Measurements from ENCODE around the gene CCNY. TPM values are rescaled to one million over a fixed set of nuclear protein-coding genes. Genes with fewer than 3 reads are reported as not detected.

CCNY gene
- total RNA-seq, 1 donor, result 35.0 TPM

DNA sequence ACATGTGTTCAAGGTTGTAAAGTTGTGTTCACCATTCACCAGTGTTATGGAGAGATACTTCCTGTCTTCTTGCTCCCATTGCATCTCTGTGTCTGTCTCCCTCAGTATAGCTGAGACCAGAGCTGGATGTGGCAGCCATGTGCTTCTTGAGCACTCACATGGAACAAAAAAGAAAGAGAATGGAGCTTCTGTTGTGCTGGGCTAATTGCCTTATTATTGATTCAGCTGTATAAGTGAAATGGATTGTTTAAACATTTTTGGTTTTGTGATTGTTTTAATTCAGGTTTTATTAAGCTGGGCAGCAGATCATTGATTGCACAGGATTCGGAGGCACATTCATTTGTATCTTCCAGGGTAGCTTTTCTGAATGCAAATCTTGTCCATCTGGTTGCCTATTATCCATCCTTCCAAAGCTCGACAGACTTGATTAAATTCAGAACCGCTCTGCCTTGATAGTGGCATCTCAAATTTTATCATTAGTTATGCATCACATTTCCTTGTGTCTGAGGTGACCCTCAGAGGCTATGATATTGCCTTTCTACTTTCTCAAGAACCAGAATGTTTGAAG lies 119.9 kb downstream of the CCNY start:
- TF ChIP-seq, protein P1, sequence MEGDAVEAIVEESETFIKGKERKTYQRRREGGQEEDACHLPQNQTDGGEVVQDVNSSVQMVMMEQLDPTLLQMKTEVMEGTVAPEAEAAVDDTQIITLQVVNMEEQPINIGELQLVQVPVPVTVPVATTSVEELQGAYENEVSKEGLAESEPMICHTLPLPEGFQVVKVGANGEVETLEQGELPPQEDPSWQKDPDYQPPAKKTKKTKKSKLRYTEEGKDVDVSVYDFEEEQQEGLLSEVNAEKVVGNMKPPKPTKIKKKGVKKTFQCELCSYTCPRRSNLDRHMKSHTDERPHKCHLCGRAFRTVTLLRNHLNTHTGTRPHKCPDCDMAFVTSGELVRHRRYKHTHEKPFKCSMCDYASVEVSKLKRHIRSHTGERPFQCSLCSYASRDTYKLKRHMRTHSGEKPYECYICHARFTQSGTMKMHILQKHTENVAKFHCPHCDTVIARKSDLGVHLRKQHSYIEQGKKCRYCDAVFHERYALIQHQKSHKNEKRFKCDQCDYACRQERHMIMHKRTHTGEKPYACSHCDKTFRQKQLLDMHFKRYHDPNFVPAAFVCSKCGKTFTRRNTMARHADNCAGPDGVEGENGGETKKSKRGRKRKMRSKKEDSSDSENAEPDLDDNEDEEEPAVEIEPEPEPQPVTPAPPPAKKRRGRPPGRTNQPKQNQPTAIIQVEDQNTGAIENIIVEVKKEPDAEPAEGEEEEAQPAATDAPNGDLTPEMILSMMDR (IDR thresholded peaks at IDR 0.05; ENCODE audit: insufficient read depth, low read depth, low read length), result no peak
- no peak for DNase-seq (ENCODE audit: low read depth)
- no peak overlapping the region for H3K4me3 ChIP-seq (ENCODE audit: low read depth, low read length)

DNA sequence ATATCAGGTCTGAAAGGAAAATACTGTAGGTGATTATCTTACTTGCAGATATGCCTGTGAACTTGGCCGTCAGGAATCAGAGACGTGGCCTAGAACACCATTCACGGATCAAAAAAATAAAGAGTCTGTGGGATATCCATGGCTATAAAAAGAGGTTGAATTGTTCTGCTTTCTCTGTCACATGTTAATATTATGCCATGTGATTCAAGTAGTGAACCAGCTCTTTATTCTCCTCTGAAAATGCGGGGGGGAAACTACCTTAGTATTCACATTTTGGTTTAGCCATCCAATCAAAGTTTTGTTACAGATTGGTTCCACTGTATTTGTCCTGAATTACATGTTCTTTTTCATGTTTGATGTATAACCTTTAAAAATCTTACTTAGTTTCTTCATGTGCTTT lies 120.5 kb downstream of the CCNY start:
- TF ChIP-seq, protein P1 (IDR thresholded peaks at IDR 0.05; ENCODE audit: insufficient read depth, low read depth, low read length), result no peak
- no peak overlapping the region for H3K4me3 ChIP-seq (ENCODE audit: low read depth, low read length)
- DNase-seq (ENCODE audit: low read depth), result no peak

DNA sequence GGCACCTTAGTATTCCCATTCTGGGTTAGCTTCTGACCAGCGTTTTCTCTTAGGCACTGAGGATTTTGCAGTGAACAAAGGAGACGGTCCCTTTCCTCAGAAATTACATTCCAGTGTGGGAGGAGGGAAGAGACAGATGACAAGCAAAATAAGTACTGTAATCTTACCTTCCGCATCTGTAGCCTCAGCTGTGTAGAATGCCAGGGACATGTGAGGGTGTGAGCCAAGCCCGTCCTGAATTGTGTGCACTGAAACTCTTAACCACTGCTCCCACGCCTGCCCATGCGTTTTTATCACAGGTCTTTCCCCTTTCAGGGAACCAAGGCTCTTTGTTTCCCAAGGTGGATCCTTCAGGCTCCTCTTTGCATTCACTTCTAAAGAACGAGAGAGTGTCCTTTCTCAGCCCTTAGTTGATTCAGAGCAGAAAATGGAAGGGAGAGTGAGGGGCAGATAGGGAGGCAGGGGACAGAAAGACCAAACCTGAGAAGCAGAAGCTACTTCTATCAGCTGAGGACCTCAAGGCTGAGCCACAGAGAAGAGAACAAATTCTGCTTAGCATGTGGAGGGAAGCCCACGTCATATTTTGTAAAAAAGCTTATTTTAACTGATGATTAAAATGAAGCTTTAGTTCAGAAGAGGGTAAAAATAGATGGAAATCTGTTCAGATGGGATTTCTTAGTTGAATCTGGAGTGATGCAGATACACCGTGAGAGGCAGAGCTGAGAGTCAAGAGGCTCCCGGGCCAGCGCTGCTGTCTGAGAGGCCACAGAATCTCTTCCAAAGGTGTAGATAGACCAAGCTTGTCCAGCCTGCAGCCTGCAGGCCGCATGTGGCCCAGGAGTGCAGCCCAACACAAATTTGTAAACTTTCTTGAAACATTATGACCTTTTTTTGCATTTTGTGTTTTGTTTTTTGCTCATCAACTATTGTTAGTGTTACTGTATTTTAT lies 122.5 kb downstream of the CCNY start:
- DNase-seq (ENCODE audit: low read depth), result no peak
- TF ChIP-seq, protein P1 (IDR thresholded peaks at IDR 0.05; ENCODE audit: insufficient read depth, low read depth, low read length), result no peak
- no peak overlapping the region for H3K4me3 ChIP-seq (ENCODE audit: low read depth, low read length)

DNA sequence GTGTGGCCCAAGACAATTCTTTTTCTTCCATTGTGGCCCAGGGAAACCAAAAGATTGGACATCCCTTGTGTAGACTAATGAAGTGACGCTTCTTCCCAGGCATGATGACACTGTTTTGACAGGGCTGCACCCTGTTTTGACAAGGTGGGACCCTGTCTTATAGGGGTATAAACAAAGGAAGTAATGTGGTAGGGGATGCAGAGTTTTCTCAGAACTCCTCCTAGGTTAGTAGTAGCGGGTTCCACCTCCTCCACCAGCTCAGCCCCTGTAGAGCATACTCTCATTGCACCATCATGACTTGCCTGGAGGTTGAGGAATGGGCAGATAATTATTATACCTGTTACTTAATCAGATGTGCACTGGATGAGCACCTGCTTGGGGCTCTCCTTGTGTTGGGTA lies 123.1 kb downstream of the CCNY start:
- H3K4me3 ChIP-seq (ENCODE audit: low read depth, low read length), result no peak overlapping the region
- DNase-seq (ENCODE audit: low read depth), result no peak
- TF ChIP-seq, protein P1 (IDR thresholded peaks at IDR 0.05; ENCODE audit: insufficient read depth, low read depth, low read length), result no peak

DNA sequence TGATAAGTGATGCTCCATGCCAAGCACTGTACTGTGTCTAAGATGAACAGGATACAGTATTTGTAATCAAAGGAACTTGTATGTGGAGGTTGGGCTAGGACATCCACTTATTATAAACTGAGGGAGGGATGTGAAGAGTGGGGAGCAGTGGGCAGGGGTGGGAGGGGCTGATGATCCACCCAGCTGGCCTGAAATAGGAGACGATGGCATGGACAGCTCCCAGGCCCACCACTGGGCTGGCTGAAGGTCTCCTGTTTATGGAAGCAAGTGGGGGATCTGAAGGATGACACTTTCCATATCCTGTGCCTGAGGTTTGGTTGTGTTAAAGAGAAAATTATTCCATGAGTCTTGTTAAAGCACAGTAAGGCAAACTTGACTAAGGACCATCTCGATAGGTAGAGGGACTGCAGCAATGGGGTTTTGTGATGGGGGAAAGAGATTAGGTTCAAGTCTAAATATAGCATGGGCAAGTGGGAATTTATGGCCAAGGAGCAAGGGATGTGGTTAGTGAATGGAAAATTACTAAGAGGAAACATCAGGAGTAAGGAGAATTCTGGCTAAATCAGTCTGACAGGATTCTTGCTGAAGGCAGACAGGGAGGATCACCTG lies 124.6 kb downstream of the CCNY start:
- no peak overlapping the region for H3K4me3 ChIP-seq (ENCODE audit: low read depth, low read length)
- peak; percentile 33 for DNase-seq (ENCODE audit: low read depth)
- TF ChIP-seq, protein P1 (IDR thresholded peaks at IDR 0.05; ENCODE audit: insufficient read depth, low read depth, low read length), result no peak

DNA sequence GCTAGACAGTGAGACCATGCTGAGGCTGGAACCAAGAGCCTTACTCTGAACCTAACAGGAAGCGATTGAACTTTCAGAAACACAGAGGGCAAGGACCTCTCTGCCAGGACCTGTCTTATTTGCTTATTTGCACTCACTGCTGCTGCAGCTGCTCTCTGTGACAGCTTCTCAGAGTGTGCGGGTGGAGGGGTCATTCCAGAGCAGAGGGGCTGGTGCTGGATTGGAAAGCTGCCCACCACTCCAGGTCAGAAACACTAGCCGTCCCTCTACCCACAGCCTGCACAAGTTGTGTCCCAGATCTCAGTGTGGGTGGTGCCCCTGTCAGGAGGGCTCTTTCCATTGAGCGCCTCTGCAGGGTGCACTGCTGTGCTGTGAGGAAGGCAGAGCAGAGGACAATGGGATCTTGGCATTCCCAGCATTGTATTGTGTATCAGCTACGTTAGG lies 126.2 kb downstream of the CCNY start:
- DNase-seq (ENCODE audit: low read depth), result no peak
- TF ChIP-seq, protein P1 (IDR thresholded peaks at IDR 0.05; ENCODE audit: insufficient read depth, low read depth, low read length), result no peak
- no peak overlapping the region for H3K4me3 ChIP-seq (ENCODE audit: low read depth, low read length)

All from fibroblast of villous mesenchyme (primary cell).